Fibroblast of pulmonary artery (primary cell): ENCODE results near the gene PDE11A.

Experiments
- DNase-seq: peaks from one replicate; pipeline ENCODE4 v3.0.0-alpha.2; 2010; ENCODE audit warnings: low read depth
- H3K4me3 ChIP-seq: replicated peaks from 2 replicates; pipeline ENCODE4 v1.5.1; 2011; ENCODE audit warnings: low read depth, mild to moderate bottlenecking, control low read depth, low read length, moderate library complexity
- TF ChIP-seq, protein P1 (sequence below): IDR thresholded peaks from 2 replicates; pipeline ENCODE4 v1.5.1; 2011; ENCODE audit warnings: mild to moderate bottlenecking, control low read depth, low read length, inconsistent platforms; ENCODE audit errors: missing control alignments

PDE11A gene

GRCh38 chr2:177619986-177620385 lies 452.6 kb downstream of the PDE11A start:
- H3K4me3 ChIP-seq, result no peak overlapping the region
- TF ChIP-seq, protein P1, sequence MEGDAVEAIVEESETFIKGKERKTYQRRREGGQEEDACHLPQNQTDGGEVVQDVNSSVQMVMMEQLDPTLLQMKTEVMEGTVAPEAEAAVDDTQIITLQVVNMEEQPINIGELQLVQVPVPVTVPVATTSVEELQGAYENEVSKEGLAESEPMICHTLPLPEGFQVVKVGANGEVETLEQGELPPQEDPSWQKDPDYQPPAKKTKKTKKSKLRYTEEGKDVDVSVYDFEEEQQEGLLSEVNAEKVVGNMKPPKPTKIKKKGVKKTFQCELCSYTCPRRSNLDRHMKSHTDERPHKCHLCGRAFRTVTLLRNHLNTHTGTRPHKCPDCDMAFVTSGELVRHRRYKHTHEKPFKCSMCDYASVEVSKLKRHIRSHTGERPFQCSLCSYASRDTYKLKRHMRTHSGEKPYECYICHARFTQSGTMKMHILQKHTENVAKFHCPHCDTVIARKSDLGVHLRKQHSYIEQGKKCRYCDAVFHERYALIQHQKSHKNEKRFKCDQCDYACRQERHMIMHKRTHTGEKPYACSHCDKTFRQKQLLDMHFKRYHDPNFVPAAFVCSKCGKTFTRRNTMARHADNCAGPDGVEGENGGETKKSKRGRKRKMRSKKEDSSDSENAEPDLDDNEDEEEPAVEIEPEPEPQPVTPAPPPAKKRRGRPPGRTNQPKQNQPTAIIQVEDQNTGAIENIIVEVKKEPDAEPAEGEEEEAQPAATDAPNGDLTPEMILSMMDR, result no peak
- DNase-seq, result no peak

GRCh38 chr2:177619461-177619860 lies 453.1 kb downstream of the PDE11A start:
- no peak for DNase-seq
- H3K4me3 ChIP-seq, result peak overlapping the region; percentile 88
- TF ChIP-seq, protein P1, result no peak

DNA sequence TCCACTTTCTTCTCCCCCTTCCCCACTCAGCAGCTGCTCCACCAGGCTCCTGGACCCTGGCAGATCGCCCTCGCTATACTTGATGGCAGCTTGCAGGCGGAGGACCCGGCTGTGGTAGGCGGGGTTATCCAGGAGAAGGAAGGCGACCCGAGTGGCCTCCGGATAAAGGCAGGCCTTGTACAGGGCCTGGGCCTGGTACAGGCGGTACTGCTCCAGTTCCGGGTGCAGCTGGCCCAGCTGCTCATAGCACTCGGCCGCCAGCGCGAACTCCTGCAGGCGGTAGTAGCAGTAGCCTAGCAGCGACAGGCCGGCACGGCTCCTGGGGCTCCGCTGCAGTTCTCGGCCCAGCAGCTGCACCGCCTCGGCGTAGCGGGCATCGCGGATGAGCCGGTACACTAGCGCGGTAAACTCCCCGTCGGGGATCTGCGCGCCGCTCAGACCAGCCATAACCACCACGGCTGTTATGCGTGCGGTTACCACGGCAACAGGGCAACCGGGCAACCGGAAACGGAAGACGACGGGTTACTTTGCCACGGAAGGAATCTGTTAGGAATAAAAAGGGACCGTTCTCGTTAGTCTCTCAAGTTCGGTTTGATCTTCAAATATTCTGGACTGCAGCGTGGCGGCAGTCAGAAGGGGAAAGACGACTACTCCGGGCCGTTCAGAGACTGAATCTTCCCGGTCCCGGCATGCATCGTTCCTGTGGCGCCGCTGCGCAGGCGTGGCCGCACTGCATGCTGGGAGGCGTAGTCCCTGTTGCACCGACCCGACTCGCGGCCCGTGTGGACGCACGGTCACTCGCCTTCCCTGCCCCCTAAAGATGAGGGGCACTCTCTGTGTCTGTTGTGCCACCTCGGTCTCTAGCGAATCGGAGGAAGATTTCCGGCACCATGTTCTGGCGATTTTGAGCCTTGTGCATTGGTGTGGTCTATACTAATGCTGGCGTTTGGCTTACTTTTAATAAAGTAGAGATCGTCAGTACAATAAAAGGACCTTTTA lies 454.0 kb downstream of the PDE11A start:
- TF ChIP-seq, protein P1, result no peak
- DNase-seq, result peak; percentile 88
- H3K4me3 ChIP-seq, result peak overlapping the region; percentile 88

DNA sequence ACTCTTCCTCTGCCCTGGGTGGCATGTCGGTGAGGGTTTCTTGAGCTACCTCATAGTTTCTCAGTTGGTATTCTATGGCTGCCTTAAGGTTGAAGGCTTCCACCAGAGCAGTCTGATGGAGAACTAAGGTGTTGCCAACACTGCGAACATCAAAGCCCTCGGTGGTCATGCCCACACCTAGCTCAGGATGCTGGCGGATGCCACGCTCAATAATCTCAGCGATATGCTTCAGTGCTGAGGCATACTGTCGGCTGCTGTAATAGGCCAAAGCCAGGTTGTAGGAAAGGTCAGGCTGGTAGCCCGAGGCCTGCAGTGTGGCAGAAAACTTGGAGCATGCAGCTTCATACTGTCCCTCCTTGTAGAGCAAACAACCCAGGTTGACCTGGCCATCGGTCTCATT lies 454.7 kb downstream of the PDE11A start:
- H3K4me3 ChIP-seq, result peak overlapping the region; percentile 88
- TF ChIP-seq, protein P1, result no peak
- DNase-seq, result no peak

- no peak overlapping the region for H3K4me3 ChIP-seq
- TF ChIP-seq, protein P1, result no peak
- DNase-seq, result no peak
Measured at GRCh38 chr2:177616731-177617130, 455.8 kb downstream of the PDE11A start.

- DNase-seq, result no peak
- H3K4me3 ChIP-seq, result no peak overlapping the region
- TF ChIP-seq, protein P1, result no peak
Measured at GRCh38 chr2:177616066-177616465, 456.5 kb downstream of the PDE11A start.
